LHCN-M2 (cell line): Measurements from ENCODE around the gene PSMG3. TPM values are rescaled to one million over a fixed set of nuclear protein-coding genes. Genes with fewer than 3 reads are reported as not detected.

ENCODE experiments used
- DNase-seq: peaks from one replicate; pipeline ENCODE4 v3.0.0-alpha.2; 2012; ENCODE audit warnings: low read depth
- total RNA-seq: library from RNA; depleted of rRNA; stranded (reverse); fragments of >200 nt; gene quantifications from 2 replicates; pipeline ENCODE4 v1.2.3, GENCODE V29; 2014

The PSMG3 gene
- total RNA-seq, 1 experiment from 2014 or later = 89.6 TPM

GRCh38 chr7:1580422-1581030 is 10.7 kb upstream of the PSMG3 start:
- DNase-seq = no peak

DNA sequence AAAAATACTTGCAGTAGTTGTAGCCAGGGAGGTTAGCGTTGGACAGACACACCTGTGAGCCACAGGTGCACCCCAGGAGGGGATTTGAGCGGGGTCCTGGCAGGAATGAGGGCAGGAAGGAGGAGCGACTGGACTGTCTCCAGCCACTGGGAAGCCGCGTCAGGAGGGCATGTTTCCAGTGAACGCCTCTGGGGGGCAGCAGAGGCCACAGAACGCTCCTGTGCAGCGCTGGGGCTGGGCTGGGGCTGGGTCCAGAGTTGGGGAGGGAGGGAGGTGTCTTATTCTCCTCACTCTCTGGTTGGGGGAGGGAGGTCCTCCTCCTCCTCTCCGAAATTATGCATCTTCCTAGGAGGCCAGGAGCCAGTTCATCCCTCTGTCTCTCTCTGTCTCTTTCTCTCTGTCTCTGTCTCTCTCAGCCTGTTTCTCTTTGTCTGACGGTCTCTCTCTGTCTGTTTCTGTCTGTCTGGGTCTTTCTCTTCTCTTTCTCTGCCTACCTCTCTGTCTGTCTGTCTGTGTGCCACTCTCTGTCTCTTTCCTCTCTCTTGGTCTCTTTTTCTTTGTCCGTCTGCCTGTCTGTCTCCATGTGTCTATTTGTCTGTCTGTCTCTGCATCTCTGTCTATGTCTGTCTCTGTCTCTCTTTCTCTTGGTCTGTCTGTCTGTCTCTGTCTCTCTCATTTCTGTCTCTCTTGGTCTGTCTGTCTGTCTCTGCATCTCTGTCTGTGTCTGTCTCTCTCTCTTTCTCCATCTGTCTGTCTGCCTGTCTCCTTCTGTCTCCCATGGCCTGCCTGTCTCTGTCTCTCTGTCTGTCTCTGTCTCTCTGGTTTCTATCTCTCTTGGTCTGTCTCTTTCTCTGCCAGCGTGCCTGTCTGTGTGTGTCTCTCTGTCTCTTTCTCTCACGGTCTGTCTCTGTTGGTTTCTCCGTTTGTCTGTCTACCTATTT is 9.9 kb upstream of the PSMG3 start:
- peak; percentile 54 for DNase-seq

- no peak for DNase-seq
Measured at GRCh38 chr7:1578513-1578912, 8.7 kb upstream of the PSMG3 start.

DNA sequence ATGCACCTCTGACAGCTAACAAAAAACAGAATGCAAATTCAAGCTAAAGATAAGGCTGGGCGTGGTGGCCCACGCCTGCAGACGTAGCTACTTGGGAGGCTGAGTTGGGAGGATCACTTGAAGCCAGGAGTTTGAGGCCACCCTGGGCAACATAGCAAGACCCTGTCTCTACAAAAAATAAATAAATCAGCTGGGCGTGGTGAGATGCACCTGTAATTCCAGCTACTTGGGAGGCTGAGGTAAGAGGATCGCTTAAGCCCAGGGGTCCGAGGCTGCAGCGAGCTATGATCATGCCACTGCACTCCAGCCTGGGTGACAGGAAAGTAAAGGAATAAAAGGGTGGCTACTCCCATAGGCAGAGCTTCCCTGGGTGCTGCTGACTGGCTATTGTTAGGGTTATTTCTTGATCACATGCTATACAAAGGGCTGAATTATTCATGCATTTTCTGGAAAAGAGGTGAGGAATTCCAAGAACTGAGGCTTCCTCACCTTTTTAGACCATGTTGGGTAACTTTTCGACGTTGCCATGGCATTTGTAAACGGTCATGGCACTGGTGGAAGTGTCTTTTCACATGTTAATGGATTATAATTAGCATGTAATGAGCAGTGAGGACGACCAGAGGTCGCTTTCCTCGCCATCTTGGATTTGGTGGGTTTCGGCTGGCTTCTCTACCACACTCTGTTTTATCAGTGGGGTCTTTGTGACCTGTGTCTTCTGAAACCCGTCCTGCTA is 6.9 kb upstream of the PSMG3 start:
- DNase-seq = no peak

GRCh38 chr7:1575809-1576208 is 6.0 kb upstream of the PSMG3 start:
- DNase-seq = no peak

DNA sequence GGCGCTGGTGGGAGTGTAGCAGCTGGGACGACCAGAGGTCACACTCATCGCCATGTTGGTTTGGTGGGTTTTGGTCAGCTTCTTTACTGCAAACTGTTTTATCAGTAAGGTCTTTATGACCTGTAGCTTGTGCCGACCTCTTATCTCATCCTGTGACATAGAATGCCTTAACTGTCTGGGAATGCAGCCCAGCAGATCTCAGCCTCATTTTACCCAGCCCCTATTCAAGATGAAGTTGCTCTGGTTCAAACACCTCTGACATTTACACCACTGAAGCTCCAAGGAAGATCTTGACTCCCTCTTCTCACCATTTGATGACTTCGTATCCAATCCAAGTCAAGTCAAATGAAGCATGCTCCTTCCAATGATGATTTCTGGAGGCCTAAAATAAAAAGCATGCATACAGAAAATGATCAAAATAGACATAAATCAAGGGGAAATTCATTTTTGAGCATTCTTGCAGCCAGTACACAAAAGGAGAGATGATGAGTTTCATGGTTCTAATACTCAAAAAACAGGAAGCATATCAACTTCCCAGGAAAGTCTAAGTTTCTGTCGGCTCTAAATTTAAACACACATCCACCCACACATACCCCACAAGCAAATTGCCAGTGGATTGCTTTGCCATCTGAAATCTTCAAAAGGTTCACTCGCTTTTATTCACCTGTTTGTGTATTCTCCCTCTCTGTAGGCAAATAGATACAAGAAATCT is 2.4 kb upstream of the PSMG3 start:
- no peak for DNase-seq

GRCh38 chr7:1569440-1569832 is 396 bp downstream of the PSMG3 start:
- no peak for DNase-seq

DNA sequence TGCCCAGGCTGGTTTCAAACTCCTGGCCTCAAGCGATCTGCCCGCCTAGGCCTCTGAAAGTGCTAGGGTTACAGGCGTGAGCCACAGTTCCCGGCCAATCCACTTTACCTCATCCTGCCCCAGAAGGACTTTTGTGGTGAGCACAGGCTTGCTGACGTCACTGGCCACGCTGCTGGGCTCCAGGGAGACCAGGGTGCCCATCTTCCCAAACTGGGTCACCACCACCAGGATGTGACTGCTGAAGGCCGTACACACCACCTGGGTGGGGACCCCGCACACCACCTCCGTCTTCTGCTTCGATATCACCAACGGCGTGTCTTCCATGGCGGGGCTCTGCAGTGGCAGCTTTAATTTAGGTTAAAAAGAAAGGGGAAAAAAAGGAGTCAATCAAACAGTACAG is 816 bp downstream of the PSMG3 start:
- DNase-seq = peak; percentile 72

DNA sequence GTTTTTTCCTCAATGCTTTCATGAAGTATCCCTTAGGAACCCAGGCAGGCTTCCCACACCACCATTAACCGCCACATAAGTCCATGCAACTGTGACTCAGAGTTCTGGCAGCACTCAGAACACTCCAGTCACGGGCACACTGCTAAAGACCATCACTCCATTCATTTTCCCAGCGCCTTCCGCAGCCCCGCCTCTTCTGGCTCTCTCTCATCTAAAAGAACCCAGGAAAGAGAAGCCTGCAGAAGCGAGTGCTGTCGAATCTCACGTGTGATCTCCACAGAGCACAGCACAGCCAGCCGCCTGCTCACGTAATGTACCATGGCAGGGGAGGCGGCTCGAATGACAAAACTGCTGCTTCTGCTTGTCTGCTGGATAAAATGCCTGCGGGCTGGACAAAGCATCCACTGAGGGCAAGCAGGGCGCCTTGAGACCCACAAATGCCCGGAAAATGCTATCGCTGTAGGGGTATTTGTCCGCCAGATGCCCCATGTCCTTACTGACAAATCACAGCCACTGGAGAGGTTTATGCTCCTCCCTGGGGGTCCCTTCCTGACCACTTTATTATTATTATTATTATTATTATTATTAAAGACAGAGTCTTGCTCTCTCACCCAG is 1.8 kb downstream of the PSMG3 start:
- DNase-seq = peak; percentile 99

- DNase-seq = peak; percentile 90
Measured at GRCh38 chr7:1567049-1567771, 2.6 kb downstream of the PSMG3 start.

DNA sequence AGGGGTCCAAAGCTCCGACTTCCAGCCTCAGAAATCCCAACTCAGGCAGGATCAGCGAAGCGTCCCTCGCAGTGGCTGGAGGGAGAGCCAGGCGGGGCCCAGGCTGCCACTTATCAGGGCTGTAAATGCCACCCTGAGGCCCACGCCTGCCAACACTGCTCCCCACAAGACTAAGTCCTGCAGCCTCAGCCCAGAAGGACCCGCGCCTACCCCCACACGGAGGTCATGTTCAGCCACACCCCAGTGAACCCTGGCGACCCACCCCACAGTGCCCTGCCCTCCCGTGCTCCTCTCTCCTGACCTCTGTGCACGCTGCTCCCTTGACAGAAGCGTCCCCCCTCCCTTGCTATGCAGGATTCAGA is 3.2 kb downstream of the PSMG3 start:
- no peak for DNase-seq

DNA sequence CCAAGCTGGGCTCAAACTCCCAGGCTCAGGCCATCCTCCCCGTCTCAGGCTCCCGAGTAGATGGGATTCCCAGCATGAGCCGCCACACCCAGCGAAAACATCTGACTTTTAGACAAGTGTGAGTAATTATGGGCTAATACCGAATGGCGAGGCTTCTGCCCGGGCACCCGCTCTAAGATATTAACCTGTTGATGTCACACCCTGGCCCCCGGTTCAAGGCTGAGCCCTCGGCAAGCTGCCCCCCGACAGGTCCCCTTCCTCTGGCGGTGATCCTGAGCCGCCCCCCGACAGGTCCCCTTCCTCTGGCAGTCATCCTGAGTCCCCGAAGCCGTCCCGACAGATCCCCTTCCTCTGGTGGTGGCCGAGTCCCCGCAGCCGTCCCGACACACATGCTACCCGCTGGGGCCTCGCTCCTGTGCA is 5.2 kb downstream of the PSMG3 start:
- peak; percentile 59 for DNase-seq

DNA sequence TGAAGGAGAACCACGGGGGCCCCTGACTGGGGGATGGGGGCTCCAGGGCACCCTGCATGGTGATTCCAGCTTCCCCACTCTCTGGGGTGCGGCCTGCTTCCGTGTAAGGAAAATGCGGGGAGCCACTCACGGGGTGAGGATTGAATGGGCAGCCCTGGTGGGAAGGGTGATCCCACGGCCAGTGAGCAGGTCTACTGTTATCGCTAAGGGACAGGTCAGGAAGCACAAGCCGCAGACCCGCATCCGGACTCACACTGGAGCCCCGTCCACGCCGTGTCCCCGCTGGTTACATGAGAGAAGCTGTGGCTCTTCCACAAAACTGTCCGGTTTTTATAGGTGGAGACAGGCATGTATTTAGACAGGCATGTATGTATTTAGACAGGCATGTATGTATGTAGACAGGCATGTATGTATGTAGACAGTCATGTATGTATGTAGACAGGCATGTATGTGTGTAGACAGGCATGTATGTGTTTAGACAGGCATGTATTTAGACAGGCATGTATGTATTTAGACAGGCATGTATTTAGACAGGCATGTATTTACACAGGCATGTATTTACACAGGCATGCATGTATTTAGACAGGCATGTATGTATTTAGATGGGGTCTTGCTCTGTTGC is 5.7 kb downstream of the PSMG3 start:
- DNase-seq = no peak

- DNase-seq = peak; percentile 70
Measured at GRCh38 chr7:1562597-1563051, 7.2 kb downstream of the PSMG3 start.

GRCh38 chr7:1562116-1562515 is 7.7 kb downstream of the PSMG3 start:
- DNase-seq = no peak

GRCh38 chr7:1561036-1561940 is 8.5 kb downstream of the PSMG3 start:
- no peak for DNase-seq

GRCh38 chr7:1560620-1561031 is 9.2 kb downstream of the PSMG3 start:
- DNase-seq = no peak

DNA sequence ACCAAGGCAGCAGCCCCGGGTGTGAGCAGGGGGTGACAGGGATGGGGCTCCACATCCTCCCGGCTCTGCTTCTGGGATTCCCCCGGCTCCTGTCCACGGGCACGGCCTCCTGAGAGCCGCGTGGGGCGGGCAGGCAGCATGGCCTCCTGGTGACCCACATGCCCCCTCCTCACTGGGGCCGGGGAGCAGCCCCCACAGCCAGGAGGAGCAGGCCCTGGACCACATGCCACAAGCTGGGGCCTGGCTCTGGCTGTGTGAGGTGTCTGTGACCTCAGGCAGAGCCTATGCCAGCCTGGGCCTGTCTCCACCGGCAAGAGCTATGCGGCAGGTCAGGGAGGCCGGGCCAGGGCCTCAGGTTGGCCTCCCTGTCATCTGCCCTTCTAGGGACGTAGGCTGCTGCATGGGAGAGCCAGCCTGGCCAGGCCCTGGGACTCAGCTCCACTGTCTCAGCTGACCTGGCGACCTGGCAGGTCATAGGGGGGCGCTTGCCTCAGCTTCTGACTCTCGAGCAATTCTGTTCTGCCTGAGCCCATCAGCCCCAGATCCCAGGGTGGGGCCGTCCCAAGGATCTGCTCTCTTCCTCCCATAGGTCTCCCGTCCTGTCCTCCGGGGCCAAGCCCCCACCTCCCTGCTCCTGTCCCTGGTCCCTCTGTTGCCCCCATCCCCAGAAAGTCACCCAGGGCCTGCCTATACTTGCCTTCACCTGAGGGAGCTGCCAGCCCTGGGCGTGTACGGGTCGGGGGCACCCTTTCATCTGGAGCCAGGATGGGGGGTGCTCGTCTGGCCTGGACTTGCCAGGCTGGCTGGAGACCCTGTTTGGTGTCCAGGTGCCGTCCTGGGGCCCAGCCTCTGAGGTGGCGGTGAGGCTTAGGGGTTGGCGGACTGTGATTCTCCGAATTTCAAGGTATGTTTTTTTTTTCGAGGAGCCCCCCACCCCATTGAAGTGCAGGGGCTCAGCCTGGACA is 9.9 kb downstream of the PSMG3 start:
- no peak for DNase-seq
